Stimulated activated CD4-positive, alpha-beta T cell treated with anti-CD3 and anti-CD28 coated beads, Interleukin-2, amount 100 ng/mL, for 48 hours (primary cell): ENCODE data around the gene KRTAP3-2.
"Not testable (repeated sequence)": the region's sequence is repeated elsewhere in the genome, so short reads cannot be mapped to it uniquely, and the experiment has no call there.

ENCODE experiments used
- DNase-seq, 2 donors: peaks; one replicate each; pipeline ENCODE4 v3.0.0-alpha.2; 2020

Gene KRTAP3-2

DNA sequence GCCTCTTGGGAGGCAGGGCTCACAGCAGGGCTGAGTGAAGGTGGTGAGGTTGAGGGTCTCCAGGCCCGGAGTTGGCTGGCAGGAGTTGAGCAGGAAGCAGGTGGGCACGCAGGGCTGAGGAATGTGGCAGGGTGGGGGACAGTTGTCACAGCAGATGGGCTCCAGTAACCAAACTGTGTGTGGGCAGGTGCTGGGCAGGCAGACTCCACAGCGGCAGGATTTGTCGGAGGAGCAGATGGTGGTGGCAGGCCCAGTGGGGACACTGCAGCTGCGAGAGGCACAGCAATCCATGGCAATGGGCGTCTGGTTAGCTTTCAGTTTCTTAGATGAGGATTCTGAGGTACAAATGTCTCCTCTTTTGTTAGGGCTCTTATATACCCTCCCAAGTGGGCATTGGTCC lies at the start of gene KRTAP3-2:
TSS of gene KRTAP3-2 (minus strand) at position 344 of the 400 bp plus-strand sequence. CDS start at position 291, 53 bp downstream.
- not testable (repeated sequence) for DNase-seq

DNA sequence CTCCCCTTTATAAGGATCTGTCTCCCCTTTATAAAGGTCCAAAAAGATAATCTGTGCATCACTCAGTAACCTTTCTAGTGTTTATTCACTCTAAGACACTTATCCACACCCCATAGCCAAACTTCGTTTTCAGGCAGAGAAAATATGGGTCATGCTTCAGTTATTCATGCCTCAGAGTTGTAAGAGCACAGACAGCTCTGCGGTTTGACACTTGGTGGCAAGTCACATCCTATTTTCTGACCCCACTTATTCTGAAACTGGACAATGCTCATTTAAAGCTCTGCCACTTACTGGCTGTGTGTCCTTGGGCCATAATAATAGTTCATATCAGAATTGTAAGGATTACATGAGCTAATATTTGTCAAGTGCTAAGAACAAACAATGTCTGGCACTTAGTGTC lies 49.4 kb upstream of the KRTAP3-2 start:
- no peak for DNase-seq

DNA sequence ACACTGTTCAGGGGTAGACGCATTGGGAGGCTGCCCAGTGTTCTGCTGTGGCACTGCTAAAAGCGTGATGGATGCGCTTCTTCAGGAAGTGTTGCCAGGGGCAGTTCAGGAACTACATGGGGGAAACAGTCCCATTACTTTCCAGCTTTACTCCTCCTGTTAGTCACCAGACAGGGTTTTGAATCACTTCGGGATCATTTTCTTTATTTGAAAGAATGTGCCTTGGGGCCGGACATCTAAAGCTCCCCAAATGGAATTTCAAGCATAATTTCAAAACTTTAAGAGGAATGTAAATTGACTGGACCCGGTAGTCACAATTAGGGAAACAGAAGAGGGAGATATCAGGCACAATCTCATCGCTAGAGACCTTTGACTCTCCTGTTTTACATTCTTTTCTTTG lies 48.7 kb upstream of the KRTAP3-2 start:
- DNase-seq = no peak

GRCh38 chr17:41046735-41047465 lies 47.2 kb upstream of the KRTAP3-2 start, which contains the start of gene KRTAP2-1:
Gene KRTAP2-1, minus strand, starts transcription at chr17:41047316. Its CDS starts 49 bp downstream, at chr17:41047267.
- DNase-seq = not testable (repeated sequence)

GRCh38 chr17:41042953-41043352 lies 43.2 kb upstream of the KRTAP3-2 start:
- no peak for DNase-seq

DNA sequence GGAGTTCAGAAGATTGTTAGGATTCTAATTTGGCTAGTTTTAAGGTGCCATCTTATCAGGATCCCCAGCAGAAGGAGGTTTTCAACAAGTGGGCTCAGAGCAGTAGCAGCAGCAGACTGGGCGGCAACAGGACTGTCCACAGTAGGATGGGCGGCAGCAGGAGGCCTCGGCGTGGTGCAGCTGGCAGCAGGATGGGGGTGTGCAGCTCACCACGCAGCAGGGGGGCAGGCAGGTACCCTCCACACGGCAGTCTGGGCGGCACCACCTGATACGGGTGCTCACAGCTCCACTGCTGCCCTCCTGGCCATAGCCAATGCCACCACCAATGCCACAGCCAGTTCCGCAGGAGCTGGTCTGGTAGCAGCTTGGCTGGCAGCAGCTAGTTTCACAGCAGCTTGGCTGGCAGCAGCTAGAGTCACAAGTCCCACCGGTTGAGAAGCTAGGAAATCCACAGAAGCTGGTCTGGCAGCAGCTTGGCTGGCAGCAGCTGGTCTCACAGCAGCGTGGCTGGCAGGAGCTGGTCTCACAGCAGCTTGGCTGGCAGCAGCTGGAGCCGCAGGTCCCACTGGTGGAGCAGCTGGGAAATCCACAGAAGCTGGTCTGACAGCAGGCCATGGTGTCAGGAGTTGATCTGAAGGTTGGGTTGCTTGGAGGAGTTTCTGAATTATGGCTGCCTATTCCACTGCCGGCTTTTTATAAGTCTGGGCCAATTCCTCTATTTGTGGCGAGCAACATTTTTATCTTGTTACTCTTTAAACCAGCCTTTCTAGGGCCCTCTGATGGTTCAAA lies 41.3 kb upstream of the KRTAP3-2 start, which contains the start of gene KRTAP1-1:
TSS of gene KRTAP1-1 (minus strand) at position 668 of the 789 bp plus-strand sequence. CDS start at position 615, 53 bp downstream.
- DNase-seq = not testable (repeated sequence)

GRCh38 chr17:41037853-41038350 lies 38.2 kb upstream of the KRTAP3-2 start:
- no peak for DNase-seq

DNA sequence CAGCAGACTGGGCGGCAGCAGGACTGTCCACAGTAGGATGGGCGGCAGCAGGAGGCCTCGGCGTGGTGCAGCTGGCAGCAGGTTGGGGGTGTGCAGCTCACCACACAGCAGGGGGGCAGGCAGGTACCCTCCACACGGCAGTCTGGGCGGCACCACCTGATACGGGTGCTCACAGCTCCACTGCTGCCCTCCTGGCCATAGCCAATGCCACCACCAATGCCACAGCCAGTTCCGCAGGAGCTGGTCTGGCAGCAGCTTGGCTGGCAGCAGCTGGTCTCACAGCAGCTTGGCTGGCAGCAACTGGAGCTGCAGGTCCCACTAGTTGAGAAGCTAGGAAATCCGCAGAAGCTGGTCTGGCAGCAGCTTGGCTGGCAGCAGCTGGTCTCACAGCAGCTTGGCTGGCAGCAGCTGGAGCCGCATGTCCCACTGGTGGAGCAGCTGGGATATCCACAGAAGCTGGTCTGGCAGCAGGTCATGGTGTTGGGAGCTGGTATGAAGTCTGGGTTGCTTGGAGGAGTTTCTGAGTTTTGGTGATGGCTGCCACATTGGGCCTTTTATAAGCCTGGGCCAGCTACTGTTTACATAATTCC lies 34.7 kb upstream of the KRTAP3-2 start, which contains the start of gene KRTAP1-3:
TSS of gene KRTAP1-3 (minus strand) at position 529 of the 590 bp plus-strand sequence. CDS start at position 476, 53 bp downstream.
- not testable (repeated sequence) for DNase-seq

DNA sequence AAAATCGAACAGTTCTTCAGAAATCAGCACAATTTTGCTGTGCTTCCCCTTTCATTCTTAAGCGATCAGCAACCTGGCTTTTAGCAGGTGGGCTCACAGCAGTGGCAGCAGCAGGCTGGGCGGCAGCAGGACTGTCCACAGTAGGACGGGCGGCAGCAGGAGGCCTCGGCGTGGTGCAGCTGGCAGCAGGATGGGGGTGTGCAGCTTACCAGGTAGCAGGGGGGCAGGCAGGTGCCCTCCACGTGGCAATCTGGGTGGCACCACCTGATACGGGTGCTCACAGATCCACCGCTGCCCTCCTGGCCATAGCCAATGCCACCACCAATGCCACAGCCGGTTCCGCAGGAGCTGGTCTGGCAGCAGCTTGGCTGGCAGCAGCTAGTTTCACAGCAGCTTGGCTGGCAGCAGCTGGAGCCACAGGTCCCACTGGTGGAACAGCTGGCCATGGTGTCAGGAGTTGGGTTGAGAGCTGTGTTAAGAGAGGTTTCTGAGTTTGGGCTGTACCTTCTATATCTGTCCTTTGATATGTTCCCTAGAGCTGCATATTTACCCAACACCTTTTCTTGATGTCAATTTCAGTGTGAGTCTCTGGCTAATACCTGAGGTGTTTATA lies 30.0 kb upstream of the KRTAP3-2 start, which contains the start of gene KRTAP1-4:
TSS of gene KRTAP1-4 (minus strand) at position 563 of the 613 bp plus-strand sequence. CDS start at position 446, 117 bp downstream.
- no peak for DNase-seq

DNA sequence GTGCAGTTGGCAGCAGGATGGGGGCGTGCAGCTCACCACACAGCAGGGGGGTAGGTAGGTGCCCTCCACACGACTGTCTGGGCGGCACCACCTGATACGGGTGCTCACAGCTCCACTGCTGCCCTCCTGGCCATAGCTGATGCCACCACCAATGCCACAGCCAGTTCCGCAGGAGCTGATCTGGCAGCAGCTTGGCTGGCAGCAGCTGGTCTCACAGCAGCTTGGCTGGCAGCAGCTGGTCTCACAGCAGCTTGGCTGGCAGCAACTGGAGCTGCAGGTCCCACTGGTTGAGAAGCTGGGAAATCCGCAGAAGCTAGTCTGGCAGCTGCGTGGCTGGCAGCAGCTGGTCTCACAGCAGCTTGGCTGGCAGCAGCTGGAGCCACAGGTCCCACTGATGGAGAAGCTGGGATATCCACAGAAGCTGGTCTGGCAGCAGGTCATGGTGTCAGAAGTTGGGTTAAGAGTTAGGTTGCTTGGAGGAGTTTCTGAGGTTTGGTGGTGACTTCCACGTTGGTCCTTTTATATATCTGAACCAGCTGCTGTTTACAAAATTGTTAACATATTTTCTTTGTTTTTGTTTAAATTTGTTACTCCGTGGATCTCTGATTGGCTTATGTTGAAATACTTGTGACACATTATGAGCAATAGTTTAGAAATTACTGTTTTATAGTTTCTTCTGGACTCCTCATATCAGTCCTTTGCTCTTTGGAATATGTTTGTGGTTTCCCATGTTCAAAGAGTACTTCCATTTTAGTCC lies 27.2 kb upstream of the KRTAP3-2 start, which contains the start of gene KRTAP1-5:
TSS of gene KRTAP1-5 (minus strand) at position 494 of the 757 bp plus-strand sequence. CDS start at position 441, 53 bp downstream.
- no peak for DNase-seq

GRCh38 chr17:41024697-41025096 lies 25.0 kb upstream of the KRTAP3-2 start:
- DNase-seq = no peak

DNA sequence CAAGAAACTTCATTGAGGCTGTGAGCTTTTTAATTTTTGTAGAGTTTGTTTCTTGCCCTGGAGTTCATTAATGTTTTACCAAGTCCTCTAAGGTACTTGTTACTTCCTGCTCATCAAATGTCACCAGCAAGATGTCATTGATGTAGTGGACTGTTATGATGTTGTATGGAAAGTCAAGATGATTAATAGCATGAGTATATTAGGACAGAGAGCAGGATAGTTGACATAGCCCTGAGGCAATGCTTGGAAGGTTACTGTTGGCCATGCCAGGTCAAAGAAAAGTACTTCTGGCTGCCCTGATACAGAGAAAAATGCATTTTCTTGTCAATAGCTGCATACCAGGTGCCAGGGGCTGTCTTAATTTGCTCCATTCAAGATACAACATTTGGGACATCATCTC lies 20.6 kb upstream of the KRTAP3-2 start:
- no peak for DNase-seq

GRCh38 chr17:41019415-41019814 lies 19.7 kb upstream of the KRTAP3-2 start:
- no peak for DNase-seq

DNA sequence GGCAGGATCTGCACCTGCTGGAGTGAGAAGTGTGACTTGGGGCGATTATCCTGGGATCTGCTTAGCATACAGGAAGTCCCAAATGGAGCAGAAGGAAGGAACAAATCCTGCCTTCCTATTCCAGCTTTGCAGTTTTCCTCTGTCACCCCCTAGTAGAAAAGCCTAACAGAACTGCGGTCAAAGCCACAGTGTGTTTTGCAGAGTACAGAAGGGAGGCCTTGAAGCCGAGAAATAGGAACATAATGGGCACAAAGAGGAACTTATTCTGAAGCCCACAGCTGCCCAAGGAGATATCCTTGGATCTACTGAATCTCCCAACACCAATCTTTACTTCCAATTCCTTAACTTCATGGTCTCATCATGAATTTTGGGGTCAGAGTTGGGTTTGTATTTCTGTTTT lies 18.8 kb upstream of the KRTAP3-2 start:
- DNase-seq = no peak

DNA sequence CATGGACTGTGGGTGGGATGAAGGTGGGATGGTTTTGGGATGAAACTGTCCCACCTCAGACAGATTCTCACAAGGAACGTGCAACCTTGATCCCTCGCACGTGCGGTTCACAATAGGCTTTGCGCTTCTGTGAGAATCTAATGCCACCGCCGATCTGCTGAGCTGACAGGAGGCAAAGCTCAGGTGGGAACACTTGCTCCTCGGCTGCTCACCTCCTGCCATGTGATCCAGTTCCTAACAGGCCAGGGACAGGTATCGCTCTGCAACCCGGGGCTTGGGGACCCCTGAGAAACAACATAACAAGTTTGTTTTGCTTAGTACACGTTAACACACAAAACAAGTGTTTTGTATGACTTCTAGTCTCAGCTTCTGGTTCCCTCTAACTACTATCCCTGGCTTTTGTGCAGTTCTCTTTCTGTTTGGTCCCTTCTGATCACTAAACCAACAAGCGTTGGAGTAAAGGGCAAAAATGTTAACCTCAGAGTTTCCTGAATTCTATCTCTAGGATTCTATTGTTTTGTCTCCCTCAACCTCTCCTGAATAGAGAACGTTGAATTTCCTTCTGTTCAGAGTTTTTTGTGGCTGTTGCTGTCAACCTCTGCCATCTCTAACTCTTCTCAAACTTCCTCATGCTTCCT lies 17.0 kb upstream of the KRTAP3-2 start:
- no peak for DNase-seq

GRCh38 chr17:41015454-41015853 lies 15.7 kb upstream of the KRTAP3-2 start:
- DNase-seq = no peak

GRCh38 chr17:41013606-41014005 lies 13.9 kb upstream of the KRTAP3-2 start:
- no peak for DNase-seq

- no peak for DNase-seq
These were observed 13.5 kb upstream of the KRTAP3-2 start for GRCh38 chr17:41013181-41013580.

- no peak for DNase-seq
These were observed 12.8 kb upstream of the KRTAP3-2 start for GRCh38 chr17:41012326-41013120.

GRCh38 chr17:41010441-41010840 lies 10.7 kb upstream of the KRTAP3-2 start:
- DNase-seq = no peak
